Spleen (tissue), 7 donors: ENCODE data around the gene DUOXA2.

ENCODE experiments used
- POLR2A ChIP-seq, 3 donors: fragments of 450-650 bp; IDR thresholded peaks; one replicate each; pipeline ENCODE4 v1.5.1; 2017; ENCODE audit warnings: antibody characterized with exemption in 3 of 3, mild to moderate bottlenecking in 1 of 3
- POLR2AphosphoS5 ChIP-seq, 3 donors: sonication (generic); formaldehyde crosslinking; IDR thresholded peaks; one replicate each; pipeline ENCODE4 v1.5.1; 2017; ENCODE audit warnings: antibody characterized with exemption in 3 of 3
- TF ChIP-seq, protein P1 (sequence below), 11 experiments: fragments of 200-600 bp in 7 of 11; fragments of 450-650 bp in 4 of 11; sonication (generic) in 4 of 11; IDR thresholded peaks in 8 of 11; conservative IDR thresholded peaks in 3 of 11; 1 replicate in 7 of 11; 2 replicates in 4 of 11; pipeline versions ENCODE4 v1.4.0 to v1.8.0; 2016 to 2021; ENCODE audit warnings: antibody characterized with exemption in 11 of 11, inconsistent platforms in 4 of 11, mild to moderate bottlenecking in 1 of 11
- donor health status: DM: no; HTN: no; CAD: no; lungs with moderate emphysema.
- donor health status: DM: no; HTN: no; CAD: no.
- donor health status: DM: no; HTN: no; CAD: no.

DNA sequence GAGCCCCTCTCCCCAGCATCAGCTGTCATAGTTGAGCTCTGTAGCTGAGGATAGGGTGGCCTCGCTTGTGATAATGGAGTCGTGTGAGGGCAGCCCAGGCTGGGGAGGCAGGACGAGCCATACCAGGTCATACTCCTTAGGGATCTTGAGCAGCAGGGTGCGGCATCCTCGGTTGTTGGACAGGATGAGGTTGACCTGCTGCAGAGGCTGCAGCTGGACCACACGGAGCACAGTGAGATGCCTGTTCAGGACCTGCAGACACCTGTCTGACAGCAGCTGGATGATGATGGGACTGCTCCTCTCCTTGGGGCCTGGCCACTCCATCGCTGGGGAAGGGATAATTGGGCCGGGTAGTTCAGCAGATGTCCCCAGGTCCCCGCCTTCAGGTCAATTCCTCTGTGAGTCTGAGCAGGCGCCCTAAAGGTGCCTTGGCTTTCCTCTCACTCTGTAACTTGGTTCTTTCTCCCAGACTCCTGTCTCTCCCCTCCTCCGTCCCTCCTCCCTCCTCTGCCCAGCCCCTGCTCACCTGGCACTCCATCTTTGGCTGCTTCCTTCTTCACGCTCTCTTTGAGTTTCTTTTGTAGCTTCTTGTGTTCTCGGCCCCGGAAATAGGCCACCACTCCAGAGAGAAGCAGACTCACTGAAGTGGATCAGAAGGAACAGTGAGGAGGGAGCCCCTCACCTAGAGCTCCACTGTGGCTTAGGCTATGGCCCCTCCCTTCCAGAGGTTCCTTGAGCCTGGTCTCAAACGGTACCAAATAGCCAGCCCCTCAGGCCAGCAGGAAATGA, 7.9 kb upstream of the DUOXA2 start:
- no peak for TF ChIP-seq POLR2A (IDR thresholded peaks at IDR 0.05)
- TF ChIP-seq, protein P1, sequence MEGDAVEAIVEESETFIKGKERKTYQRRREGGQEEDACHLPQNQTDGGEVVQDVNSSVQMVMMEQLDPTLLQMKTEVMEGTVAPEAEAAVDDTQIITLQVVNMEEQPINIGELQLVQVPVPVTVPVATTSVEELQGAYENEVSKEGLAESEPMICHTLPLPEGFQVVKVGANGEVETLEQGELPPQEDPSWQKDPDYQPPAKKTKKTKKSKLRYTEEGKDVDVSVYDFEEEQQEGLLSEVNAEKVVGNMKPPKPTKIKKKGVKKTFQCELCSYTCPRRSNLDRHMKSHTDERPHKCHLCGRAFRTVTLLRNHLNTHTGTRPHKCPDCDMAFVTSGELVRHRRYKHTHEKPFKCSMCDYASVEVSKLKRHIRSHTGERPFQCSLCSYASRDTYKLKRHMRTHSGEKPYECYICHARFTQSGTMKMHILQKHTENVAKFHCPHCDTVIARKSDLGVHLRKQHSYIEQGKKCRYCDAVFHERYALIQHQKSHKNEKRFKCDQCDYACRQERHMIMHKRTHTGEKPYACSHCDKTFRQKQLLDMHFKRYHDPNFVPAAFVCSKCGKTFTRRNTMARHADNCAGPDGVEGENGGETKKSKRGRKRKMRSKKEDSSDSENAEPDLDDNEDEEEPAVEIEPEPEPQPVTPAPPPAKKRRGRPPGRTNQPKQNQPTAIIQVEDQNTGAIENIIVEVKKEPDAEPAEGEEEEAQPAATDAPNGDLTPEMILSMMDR (IDR thresholded peaks at IDR 0.05 in 8 of 11, conservative IDR thresholded peaks at IDR 0.05 in 3 of 11): no peak
- TF ChIP-seq POLR2AphosphoS5 (IDR thresholded peaks at IDR 0.05): no peak
